DND-41 (cell line): ENCODE measurements around the gene EFNA2.

ENCODE experiments used
- EZH2 ChIP-seq: IDR thresholded peaks from 3 replicates; pipeline ENCODE4 v1.6.1; 2012; ENCODE audit warnings: borderline replicate concordance, low read depth, mild to moderate bottlenecking, moderate library complexity, low read length, inconsistent platforms; ENCODE audit not compliant: severe bottlenecking
- TF ChIP-seq, protein P1 (sequence below): IDR thresholded peaks from 2 replicates; pipeline ENCODE4 v1.5.1; 2012; ENCODE audit warnings: borderline replicate concordance, low read length, moderate library complexity, mild to moderate bottlenecking; ENCODE audit not compliant: poor library complexity, severe bottlenecking; ENCODE audit errors: extremely low read depth

DNA sequence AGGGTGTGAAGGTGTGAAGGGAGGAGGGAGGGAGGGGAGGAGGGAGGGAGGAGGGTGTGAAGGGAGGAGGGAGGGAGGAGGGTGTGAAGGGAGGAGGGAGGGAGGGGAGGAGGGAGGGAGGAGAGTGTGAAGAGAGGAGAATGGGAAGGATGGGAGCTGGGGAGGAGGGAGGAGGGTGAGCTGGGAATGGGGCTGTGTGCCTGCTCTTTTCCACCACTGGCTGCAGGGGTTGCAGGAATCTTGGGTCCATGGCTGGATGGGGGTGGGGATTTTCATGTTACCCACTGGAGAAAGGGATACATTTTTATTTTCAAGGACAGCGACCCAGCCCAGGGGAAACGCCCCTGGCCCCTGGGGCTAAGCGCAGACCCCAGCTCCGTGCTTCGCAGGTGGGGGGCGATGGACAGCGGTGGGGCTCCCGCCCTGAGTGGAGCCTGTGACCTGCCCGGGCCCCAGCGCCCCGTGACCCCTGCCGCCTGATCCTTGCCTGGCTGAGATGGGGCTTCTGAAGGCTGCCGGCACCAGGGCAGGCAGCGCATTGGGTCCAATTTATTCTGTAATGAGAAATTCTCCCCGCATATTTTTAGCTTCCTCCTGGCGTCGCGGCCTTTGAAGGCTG, 3.0 kb upstream of the EFNA2 start:
- TF ChIP-seq, protein P1, sequence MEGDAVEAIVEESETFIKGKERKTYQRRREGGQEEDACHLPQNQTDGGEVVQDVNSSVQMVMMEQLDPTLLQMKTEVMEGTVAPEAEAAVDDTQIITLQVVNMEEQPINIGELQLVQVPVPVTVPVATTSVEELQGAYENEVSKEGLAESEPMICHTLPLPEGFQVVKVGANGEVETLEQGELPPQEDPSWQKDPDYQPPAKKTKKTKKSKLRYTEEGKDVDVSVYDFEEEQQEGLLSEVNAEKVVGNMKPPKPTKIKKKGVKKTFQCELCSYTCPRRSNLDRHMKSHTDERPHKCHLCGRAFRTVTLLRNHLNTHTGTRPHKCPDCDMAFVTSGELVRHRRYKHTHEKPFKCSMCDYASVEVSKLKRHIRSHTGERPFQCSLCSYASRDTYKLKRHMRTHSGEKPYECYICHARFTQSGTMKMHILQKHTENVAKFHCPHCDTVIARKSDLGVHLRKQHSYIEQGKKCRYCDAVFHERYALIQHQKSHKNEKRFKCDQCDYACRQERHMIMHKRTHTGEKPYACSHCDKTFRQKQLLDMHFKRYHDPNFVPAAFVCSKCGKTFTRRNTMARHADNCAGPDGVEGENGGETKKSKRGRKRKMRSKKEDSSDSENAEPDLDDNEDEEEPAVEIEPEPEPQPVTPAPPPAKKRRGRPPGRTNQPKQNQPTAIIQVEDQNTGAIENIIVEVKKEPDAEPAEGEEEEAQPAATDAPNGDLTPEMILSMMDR, result no peak
- no peak for TF ChIP-seq EZH2
